K562 (cell line): ENCODE data around the gene NPIPB2. TPM values are rescaled to one million over a fixed set of nuclear protein-coding genes. Genes with fewer than 3 reads are reported as not detected.

ENCODE experiments used
- ATAC-seq: fragments of 200-7000 bp; cut with Tn5 transposase; 3 replicates; pipeline ENCODE4 v1.9.1; 2020; ENCODE audit warnings: moderate library complexity
- BruUV-seq: library from RNA; stranded (reverse); fragments of 400-500 nt; replicated peaks from 2 replicates; lab custom pipeline; 2021; lab: Mats Ljungman, UMichigan
- CTCF ChIA-PET: fragments of 300-600 bp; formaldehyde crosslinking; extraction: SDS; loops from one replicate; lab custom pipeline; 2021; ENCODE audit warnings: low intra/inter-chr PET ratio; lab: Yijun Ruan, JAX
- POLR2A ChIA-PET: fragments of 300-600, 350-650 bp; sonication (Branson Sonifier 250); formaldehyde crosslinking; extraction: SDS; loops from one replicate; lab custom pipeline; 2021; ENCODE audit warnings: antibody characterized with exemption, inconsistent platforms; lab: Yijun Ruan, JAX
- DNase-seq, 4 experiments: peaks; one replicate each; pipeline versions ENCODE4 v3.0.0 to v3.0.0-alpha.2; 2011 to 2018; ENCODE audit warnings: low spot score in 3 of 4, mixed read lengths in 3 of 4; ENCODE audit errors: extremely low read depth in 1 of 4
- FAIRE-seq: peaks from 2 replicates; lab custom pipeline; 2011; peaks lifted over from hg19 to GRCh38; lab: Jason Lieb, UNC
- H2AFZ ChIP-seq: 2 replicates; pipeline ENCODE4 v1.6.0; 2011; ENCODE audit warnings: low read depth, low read length, control low read depth, inconsistent platforms
- H3K27ac ChIP-seq: fragments of 200-600 bp; 3 replicates; pipeline ENCODE4 v1.8.0; 2011; ENCODE audit warnings: low read depth, mild to moderate bottlenecking, control low read depth, inconsistent platforms, low read length, moderate library complexity, mixed read lengths; ENCODE audit errors: extremely low read depth
- H3K27me3 ChIP-seq, 2 experiments: fragments of 300-600 bp in 1 of 2; 2 replicates in 1 of 2; 3 replicates in 1 of 2; pipeline versions ENCODE4 v1.6.0 to v1.8.0; 2011; ENCODE audit warnings: inconsistent platforms in 2 of 2, low read length in 2 of 2, mild to moderate bottlenecking in 1 of 2, mixed read lengths in 1 of 2, moderate library complexity in 1 of 2; ENCODE audit not compliant: control insufficient read depth in 2 of 2, insufficient read depth in 2 of 2
- H3K36me3 ChIP-seq: fragments of 300-600 bp; 3 replicates; pipeline ENCODE4 v1.8.0; 2011; ENCODE audit warnings: mild to moderate bottlenecking, low read length, inconsistent platforms; ENCODE audit not compliant: control insufficient read depth, insufficient read depth
- H3K4me1 ChIP-seq, 2 experiments: fragments of 200-600 bp in 1 of 2; replicated peaks in 1 of 2; 2 replicates in 1 of 2; 3 replicates in 1 of 2; pipeline versions ENCODE4 v1.5.1 to v1.8.0; 2011; ENCODE audit warnings: inconsistent platforms in 2 of 2, low read length in 2 of 2, mild to moderate bottlenecking in 1 of 2, mixed read lengths in 1 of 2, moderate library complexity in 1 of 2; ENCODE audit not compliant: control insufficient read depth in 2 of 2, insufficient read depth in 2 of 2
- H3K4me2 ChIP-seq: 2 replicates; pipeline ENCODE4 v1.6.1; 2011; ENCODE audit warnings: low read length, control low read depth, inconsistent platforms, mixed read lengths; ENCODE audit not compliant: insufficient read depth
- H3K4me3 ChIP-seq: fragments of 200-600 bp; sonication (generic), shearing (Covaris generic); 2 replicates; pipeline ENCODE4 v1.5.1; 2016; ENCODE audit warnings: control low read depth, inconsistent platforms
- H3K79me2 ChIP-seq: fragments of 200-600 bp; 3 replicates; pipeline ENCODE4 v1.8.0; 2011; ENCODE audit warnings: low read length, inconsistent platforms; ENCODE audit not compliant: control insufficient read depth, insufficient read depth
- H3K9ac ChIP-seq, 2 experiments: 2 replicates each; pipeline versions ENCODE4 v1.6.0 to v1.6.1; 2011; ENCODE audit warnings: low read depth in 2 of 2, low read length in 2 of 2, control low read depth in 1 of 2, inconsistent platforms in 1 of 2, mild to moderate bottlenecking in 1 of 2, mixed read lengths in 1 of 2; ENCODE audit not compliant: insufficient read depth in 1 of 2
- H3K9me1 ChIP-seq: one replicate; pipeline ENCODE4 v1.6.0; 2011; ENCODE audit warnings: inconsistent platforms, mild to moderate bottlenecking, low read length, moderate library complexity; ENCODE audit not compliant: control insufficient read depth, insufficient read depth
- H3K9me3 ChIP-seq: replicated peaks from 2 replicates; pipeline ENCODE4 v1.5.1; 2011; ENCODE audit warnings: low read depth, low read length, inconsistent platforms; ENCODE audit not compliant: control insufficient read depth, insufficient read depth
- H4K20me1 ChIP-seq: replicated peaks from 2 replicates; pipeline ENCODE4 v1.6.1; 2011; ENCODE audit warnings: low read length, inconsistent platforms, mixed read lengths; ENCODE audit not compliant: control insufficient read depth, insufficient read depth
- BRCA1 ChIP-seq, 2 experiments: fragments of 450-650 bp in 1 of 2; sonication (generic) in 1 of 2; formaldehyde crosslinking in 1 of 2; IDR thresholded peaks; 2 replicates each; pipeline versions ENCODE4 v1.5.0 to v1.6.1; 2017 to 2020; ENCODE audit warnings: mild to moderate bottlenecking in 1 of 2, missing genetic modification reagents in 1 of 2
- CHD4 ChIP-seq: fragments of 200-600 bp; sonication (generic); IDR thresholded peaks from 3 replicates; pipeline ENCODE4 v1.6.1; 2012; ENCODE audit warnings: low read depth, mild to moderate bottlenecking, mixed read lengths, low read length, inconsistent platforms; ENCODE audit not compliant: insufficient read depth, insufficient replicate concordance, poor library complexity, severe bottlenecking
- PHF8 ChIP-seq: fragments of 200-600 bp; sonication (generic); IDR thresholded peaks from 2 replicates; pipeline ENCODE4 v1.6.1; 2012; ENCODE audit warnings: mixed run types, mild to moderate bottlenecking, inconsistent platforms, low read length, moderate library complexity, borderline replicate concordance
- PHTF2 ChIP-seq: fragments of 250-450 bp; sonication (Bioruptor Pico); IDR thresholded peaks from 2 replicates; pipeline ENCODE4 v1.5.0; 2021; ENCODE audit warnings: mild to moderate bottlenecking
- SMARCA4 ChIP-seq: fragments of 450-650 bp; IDR thresholded peaks from 2 replicates; pipeline ENCODE4 v1.6.1; 2016
- TEAD1 ChIP-seq, 2 experiments: fragments of 450-650 bp in 1 of 2; sonication (generic) in 1 of 2; formaldehyde crosslinking; IDR thresholded peaks; 2 replicates each; pipeline versions ENCODE4 v1.4.0 to v1.8.0; 2020 to 2022; ENCODE audit warnings: mild to moderate bottlenecking in 2 of 2, missing genetic modification reagents in 1 of 2
- ZFX ChIP-seq: sonication (generic); formaldehyde crosslinking; IDR thresholded peaks from 2 replicates; pipeline ENCODE4 v1.8.0; 2022; ENCODE audit warnings: mild to moderate bottlenecking, missing genetic modification reagents, moderate library complexity
- ZNF143 ChIP-seq: sonication (generic); formaldehyde crosslinking; IDR thresholded peaks from 2 replicates; pipeline ENCODE4 v1.9.0; 2022; ENCODE audit warnings: mild to moderate bottlenecking, missing genetic modification reagents
- ZNF24 ChIP-seq: fragments of 450-650 bp; IDR thresholded peaks from 2 replicates; pipeline ENCODE4 v1.6.1; 2016
- ZNF407 ChIP-seq: fragments of 450-650 bp; IDR thresholded peaks from 2 replicates; pipeline ENCODE4 v1.6.1; 2016; ENCODE audit warnings: low read depth
- WGBS: fragments of 100-300 bp; shearing (Covaris generic); methylation state at CpG from one replicate; pipeline ENCODE4 v1.1.6; 2016; ENCODE audit warnings: low coverage, mixed read lengths; ENCODE audit not compliant: insufficient coverage; ENCODE audit errors: missing lambda C conversion rate; 5-methylcytosine and 5-hydroxymethylcytosine counted together
- in situ Hi-C: fragments of 300-500 bp; cut with MboI; formaldehyde crosslinking; loops from 4 replicates; pipeline ENCODE4 v1.15.0; 2018; ENCODE audit warnings: inconsistent platforms, mixed read lengths
- intact Hi-C: fragments of 100-400 bp; cut with micrococcal nuclease; formaldehyde crosslinking; loops from 2 replicates; pipeline ENCODE4 v1.14.2; 2022
- polyA plus RNA-seq, 8 experiments: library from polyadenylated mRNA; depleted of rRNA in 4 of 8; stranded (reverse) in 5 of 8; unstranded in 3 of 8; fragments of >200 nt; fragmentation: Nextera tagmentation in 2 of 8; fragmentation: Illumina TruSeq in 1 of 8; extraction: Ambion mirVana in 2 of 8; extraction: Trizol in 1 of 8; gene quantifications; 2 replicates each; pipeline versions ENCODE4 v1.2.1 to v1.2.3, GENCODE V29; 2011 to 2014; ENCODE audit warnings: inconsistent platforms in 1 of 8, missing spikeins in 1 of 8
- total RNA-seq, 7 experiments: library from RNA; depleted of rRNA in 6 of 7; stranded (reverse); fragments of >200 nt in 6 of 7; fragmentation: Illumina TruSeq in 2 of 7; extraction: Trizol in 2 of 7; gene quantifications; 2 replicates each; pipeline versions ENCODE4 v1.2.1 to v1.2.3, GENCODE V29; 2011 to 2021; ENCODE audit warnings: low replicate concordance in 1 of 7

The NPIPB2 gene
- total and polyA plus RNA-seq, 9 of the 15 experiments (the other 6 are each of a cell fraction or from before 2014, with no cell fraction given), result 0.21 to 2.9 (median 1.6) TPM; not detected in 1

GRCh38 chr16:11914210-11915113, 27.4 kb downstream of the NPIPB2 start:
- Histone ChIP-seq H3K9me1 (no peaks in the 10 kb centered on the region), H2AFZ (peak overlapping the region; percentile 76), H3K4me3 (peak overlapping the region; percentile 95), H3K27me3 (no peaks in the 10 kb centered on the region), H3K9me3 (no peaks in the 10 kb centered on the region), H3K4me1 (peaks cover 16 to 23% of the 10 kb centered on the region in 2 experiments), H3K36me3 (peaks cover 43% of the 10 kb centered on the region), H4K20me1 (peaks cover 44% of the 10 kb centered on the region), H3K79me2 (peaks cover 63% of the 10 kb centered on the region), H3K27ac (peak overlapping the region; percentile 92), H3K9ac (peak overlapping the region; percentile 92 to 97), H3K4me2 (peak overlapping the region; percentile 82)
- CTCF ChIA-PET, result interaction anchor here (1.4 kb wide), 1 partner anchor 153 kb away, joined by 5 read pairs; no protein-coding TSS in a partner anchor
- POLR2A ChIA-PET, result interaction anchor here (0.6 kb wide), 1 partner anchor 1220 kb away, joined by 3 read pairs; no protein-coding TSS in a partner anchor
- under 1% methylated on average over 30 of the region's 30 CpGs for whole genome bisulfite sequencing
- ATAC-seq (peak; percentile 23; the same call in 2 of the 3 replicates), DNase-seq (peak in 2 of 4 experiments; percentile 41 to 64), FAIRE-seq (peak; percentile 86)
- in situ Hi-C loops, result no loop called here
- BruUV-seq, result TSS peak; percentile 45
- intact Hi-C loops, result no loop called here
- TF ChIP-seq ZFX (CRISPR knock-in tag) (0 out of 2 replicates have a peak, but pooled peaks have one; percentile 36), ZNF143 (CRISPR knock-in tag) (peak; percentile 72), TEAD1 (CRISPR knock-in tag; IDR thresholded peaks at IDR 0.05) (0 out of 4 replicates have a peak, but pooled peaks of 1 of the 2 experiments have one; percentile 21), ZNF24 (peak; percentile 49; the same call in 1 of the 2 replicates), PHF8 (peak; percentile 22; the same call in 1 of the 2 replicates), ZNF407 (0 out of 2 replicates have a peak, but pooled peaks have one; percentile 51), SMARCA4 (peak; percentile 56), PHTF2 (no peak), BRCA1 (IDR thresholded peaks at IDR 0.05) (no peak), BRCA1 (CRISPR knock-in tag; IDR thresholded peaks at IDR 0.05) (peak; percentile 26; the same call in 1 of the 2 replicates), CHD4 (no peak)
